ENCODE measurements around the gene SMPD3.

DNA sequence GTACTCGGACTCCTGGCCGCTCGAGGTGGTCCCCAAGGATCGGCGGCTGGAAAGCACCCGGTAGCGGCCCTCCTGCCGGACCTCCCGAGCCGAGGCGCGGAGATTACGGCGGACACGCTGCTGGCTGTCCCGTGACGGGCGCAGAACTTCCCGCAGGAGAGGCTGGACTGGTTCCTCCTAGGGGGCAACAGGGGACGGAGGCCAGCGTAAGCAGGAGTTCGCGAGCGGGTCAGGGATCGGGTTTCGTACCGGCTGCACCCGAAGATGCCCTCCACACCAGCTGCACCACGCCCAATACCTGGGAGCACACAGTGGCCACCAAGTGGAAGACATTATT is 137.9 kb downstream of the SMPD3 start:
- TF ChIP-seq, protein P1, sequence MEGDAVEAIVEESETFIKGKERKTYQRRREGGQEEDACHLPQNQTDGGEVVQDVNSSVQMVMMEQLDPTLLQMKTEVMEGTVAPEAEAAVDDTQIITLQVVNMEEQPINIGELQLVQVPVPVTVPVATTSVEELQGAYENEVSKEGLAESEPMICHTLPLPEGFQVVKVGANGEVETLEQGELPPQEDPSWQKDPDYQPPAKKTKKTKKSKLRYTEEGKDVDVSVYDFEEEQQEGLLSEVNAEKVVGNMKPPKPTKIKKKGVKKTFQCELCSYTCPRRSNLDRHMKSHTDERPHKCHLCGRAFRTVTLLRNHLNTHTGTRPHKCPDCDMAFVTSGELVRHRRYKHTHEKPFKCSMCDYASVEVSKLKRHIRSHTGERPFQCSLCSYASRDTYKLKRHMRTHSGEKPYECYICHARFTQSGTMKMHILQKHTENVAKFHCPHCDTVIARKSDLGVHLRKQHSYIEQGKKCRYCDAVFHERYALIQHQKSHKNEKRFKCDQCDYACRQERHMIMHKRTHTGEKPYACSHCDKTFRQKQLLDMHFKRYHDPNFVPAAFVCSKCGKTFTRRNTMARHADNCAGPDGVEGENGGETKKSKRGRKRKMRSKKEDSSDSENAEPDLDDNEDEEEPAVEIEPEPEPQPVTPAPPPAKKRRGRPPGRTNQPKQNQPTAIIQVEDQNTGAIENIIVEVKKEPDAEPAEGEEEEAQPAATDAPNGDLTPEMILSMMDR (IDR thresholded peaks at IDR 0.05) = no peak
- TF ChIP-seq EP300 (IDR thresholded peaks at IDR 0.05) (no peak), POLR2A (IDR thresholded peaks at IDR 0.05) (no peak)
